Karpas-422 (cell line): ENCODE measurements around the gene C1GALT1. TPM values are rescaled to one million over a fixed set of nuclear protein-coding genes. Genes with fewer than 3 reads are reported as not detected.
A peak's percentile ranks its signal among the peaks of the same experiment; 100 is the strongest.

Experiments
- DNase-seq: peaks from one replicate; pipeline ENCODE4 v3.0.0-alpha.2; 2015
- H2AFZ ChIP-seq: fragments of 200-600 bp; sonication (generic); 2 replicates; pipeline ENCODE4 v1.6.1; 2014; ENCODE audit warnings: antibody characterized with exemption, low read length, mixed read lengths
- H3K27ac ChIP-seq: fragments of 200-600 bp; sonication (generic); 2 replicates; pipeline ENCODE4 v1.5.1; 2014; ENCODE audit warnings: mild to moderate bottlenecking, low read length, moderate library complexity
- H3K27me3 ChIP-seq: fragments of 200-600 bp; sonication (generic); 2 replicates; pipeline ENCODE4 v1.6.1; 2014; ENCODE audit warnings: low read length, mixed read lengths
- H3K36me3 ChIP-seq: fragments of 200-600 bp; sonication (generic); 2 replicates; pipeline ENCODE4 v1.6.1; 2014; ENCODE audit warnings: low read length, mixed read lengths; ENCODE audit not compliant: insufficient read depth
- H3K4me1 ChIP-seq: fragments of 200-600 bp; sonication (generic); 2 replicates; pipeline ENCODE4 v1.6.1; 2014; ENCODE audit warnings: mild to moderate bottlenecking, low read length, mixed read lengths
- H3K4me2 ChIP-seq: fragments of 200-600 bp; sonication (generic); 2 replicates; pipeline ENCODE4 v1.6.1; 2014; ENCODE audit warnings: low read length, low read depth, mild to moderate bottlenecking; ENCODE audit not compliant: poor library complexity, severe bottlenecking
- H3K4me3 ChIP-seq: fragments of 200-600 bp; sonication (generic); 2 replicates; pipeline ENCODE4 v1.5.1; 2014; ENCODE audit warnings: mild to moderate bottlenecking, antibody characterized with exemption, low read length, mixed read lengths
- H3K79me2 ChIP-seq: fragments of 200-600 bp; sonication (generic); 2 replicates; pipeline ENCODE4 v1.6.1; 2014; ENCODE audit warnings: mild to moderate bottlenecking, low read length, mixed read lengths
- H3K9ac ChIP-seq: fragments of 200-600 bp; sonication (generic); 2 replicates; pipeline ENCODE4 v1.6.0; 2014; ENCODE audit warnings: low read length
- H3K9me2 ChIP-seq: fragments of 200-600 bp; sonication (generic), shearing (Covaris generic); replicated peaks from 2 replicates; pipeline ENCODE4 v1.6.0; 2014; ENCODE audit warnings: mild to moderate bottlenecking, low read length, moderate library complexity; ENCODE audit not compliant: insufficient read depth
- H3K9me3 ChIP-seq: fragments of 300-700, 200-600 bp; sonication (generic); 2 replicates; pipeline ENCODE4 v1.6.1; 2014; ENCODE audit warnings: low read length, mixed read lengths
- H4K20me1 ChIP-seq: fragments of 200-600 bp; sonication (generic); 2 replicates; pipeline ENCODE4 v1.6.1; 2014; ENCODE audit warnings: mild to moderate bottlenecking, antibody characterized with exemption, low read length, low read depth; ENCODE audit not compliant: insufficient read depth
- total RNA-seq: library from RNA; depleted of rRNA; stranded (reverse); fragments of >200 nt; shearing (Covaris generic); gene quantifications from 2 replicates; pipeline ENCODE4 v1.2.3, GENCODE V29; 2014; ENCODE audit warnings: low replicate concordance

C1GALT1 gene
- total RNA-seq, 1 experiment from 2014 or later = 36.7 TPM

GRCh38 chr7:7176406-7177043, 5.8 kb upstream of the C1GALT1 start:
- Histone ChIP-seq H3K9me2 (no peaks in the 10 kb centered on the region), H3K4me1 (peaks cover 6% of the 10 kb centered on the region), H3K9ac (no peak overlapping the region), H3K79me2 (no peaks in the 10 kb centered on the region), H3K4me3 (no peak overlapping the region), H2AFZ (no peak overlapping the region), H3K36me3 (no peaks in the 10 kb centered on the region), H3K27me3 (no peaks in the 10 kb centered on the region), H3K9me3 (no peaks in the 10 kb centered on the region), H4K20me1 (no peaks in the 10 kb centered on the region), H3K27ac (no peak overlapping the region), H3K4me2 (no peak overlapping the region)
- DNase-seq = no peak

- no peak for DNase-seq
- Histone ChIP-seq H3K9ac (no peak overlapping the region), H3K36me3 (no peaks in the 10 kb centered on the region), H2AFZ (no peak overlapping the region), H3K79me2 (no peaks in the 10 kb centered on the region), H3K4me1 (peaks cover 7% of the 10 kb centered on the region), H3K27ac (no peak overlapping the region), H3K9me3 (no peaks in the 10 kb centered on the region), H3K4me3 (no peak overlapping the region), H3K27me3 (no peaks in the 10 kb centered on the region), H3K9me2 (no peaks in the 10 kb centered on the region), H4K20me1 (no peaks in the 10 kb centered on the region), H3K4me2 (no peak overlapping the region)
Observed at GRCh38 chr7:7177044-7177517, 5.3 kb upstream of the C1GALT1 start.

- Histone ChIP-seq H3K36me3 (no peaks in the 10 kb centered on the region), H3K4me2 (no peak overlapping the region), H3K9me3 (no peaks in the 10 kb centered on the region), H3K9me2 (no peaks in the 10 kb centered on the region), H4K20me1 (no peaks in the 10 kb centered on the region), H3K27ac (no peak overlapping the region), H2AFZ (no peak overlapping the region), H3K4me3 (no peak overlapping the region), H3K4me1 (peaks cover 7% of the 10 kb centered on the region), H3K9ac (no peak overlapping the region), H3K79me2 (peaks cover 6% of the 10 kb centered on the region), H3K27me3 (no peaks in the 10 kb centered on the region)
- no peak for DNase-seq
Observed at GRCh38 chr7:7178081-7178480, 4.3 kb upstream of the C1GALT1 start.

DNA sequence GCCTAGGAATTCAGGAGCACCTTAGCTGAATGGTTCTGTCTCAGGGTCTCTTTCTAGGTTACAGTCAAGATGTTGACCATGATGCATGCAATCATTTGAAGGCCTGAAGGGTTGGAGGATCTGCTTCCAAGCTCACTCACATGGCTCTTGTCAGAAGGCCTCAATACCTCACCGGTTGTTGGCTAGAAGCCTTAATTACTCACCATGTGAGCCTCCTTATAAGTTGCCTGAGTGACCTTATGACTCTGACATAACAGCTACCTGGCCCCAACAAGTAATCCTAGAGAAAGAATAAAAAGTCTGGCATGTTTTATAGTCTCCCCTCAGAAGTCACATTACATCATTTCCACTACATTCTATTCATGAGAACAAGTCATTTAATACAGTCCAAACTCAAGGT, 3.4 kb upstream of the C1GALT1 start:
- Histone ChIP-seq H4K20me1 (no peaks in the 10 kb centered on the region), H3K36me3 (no peaks in the 10 kb centered on the region), H2AFZ (no peak overlapping the region)

DNA sequence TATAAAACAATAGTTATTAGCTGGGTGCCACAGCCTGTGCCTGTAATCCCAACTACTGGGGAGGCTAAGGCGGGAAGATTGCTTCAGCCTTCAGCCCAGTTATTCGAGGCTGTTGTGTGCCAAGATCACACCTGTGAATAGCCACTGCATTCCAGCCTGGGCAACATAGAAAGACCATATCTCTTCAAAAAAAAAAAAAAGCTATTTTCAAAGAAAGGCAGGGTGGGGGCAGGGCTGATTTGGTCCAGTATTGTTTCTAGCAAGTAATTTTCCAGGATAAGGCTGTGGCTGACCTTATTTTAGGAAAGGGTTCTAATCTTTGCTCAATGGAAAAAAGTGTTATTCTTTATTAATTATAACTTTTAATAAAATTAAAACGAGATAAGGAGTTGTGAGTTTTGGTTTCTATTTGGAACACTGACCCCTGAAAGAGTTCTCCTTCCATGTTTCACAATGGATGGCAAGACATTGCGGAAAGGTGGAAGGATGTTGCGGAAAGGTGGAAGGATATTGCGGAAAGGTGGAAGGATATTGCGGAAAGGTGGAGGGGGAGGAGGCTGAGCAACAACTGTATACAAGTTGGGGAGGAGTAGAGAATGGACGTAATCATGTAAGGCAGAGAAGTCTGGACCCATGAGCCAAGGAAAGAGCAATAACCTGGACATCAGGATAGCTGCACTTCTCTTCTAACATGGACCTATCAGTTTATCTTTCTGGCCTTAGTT, 1.5 kb upstream of the C1GALT1 start:
- H3K9me2 ChIP-seq = no peaks in the 10 kb centered on the region
- H3K27me3 ChIP-seq = no peaks in the 10 kb centered on the region
- peak overlapping the region; percentile 9; the same call in 1 of the 2 replicates for H2AFZ ChIP-seq
- DNase-seq = no peak
- peak overlapping the region; percentile 96 for H3K4me2 ChIP-seq
- peaks cover 16% of the 10 kb centered on the region for H3K36me3 ChIP-seq
- H3K27ac ChIP-seq = peak overlapping the region; percentile 92
- peak overlapping the region; percentile 86 for H3K9ac ChIP-seq
- no peaks in the 10 kb centered on the region for H4K20me1 ChIP-seq
- H3K4me1 ChIP-seq = peaks cover 28% of the 10 kb centered on the region
- H3K79me2 ChIP-seq = peaks cover 34% of the 10 kb centered on the region
- H3K4me3 ChIP-seq = peak overlapping the region; percentile 88
- no peaks in the 10 kb centered on the region for H3K9me3 ChIP-seq

More for the DNA sequence above, 3.4 kb upstream of the C1GALT1 start:
- Histone ChIP-seq H3K9ac (no peak overlapping the region), H3K27ac (no peak overlapping the region), H3K27me3 (no peaks in the 10 kb centered on the region), H3K4me3 (no peak overlapping the region), H3K4me1 (peaks cover 9% of the 10 kb centered on the region), H3K4me2 (no peak overlapping the region), H3K79me2 (peaks cover 14% of the 10 kb centered on the region), H3K9me3 (no peaks in the 10 kb centered on the region), H3K9me2 (no peaks in the 10 kb centered on the region)
- DNase-seq = no peak

GRCh38 chr7:7181519-7182155, 707 bp upstream of the C1GALT1 start:
- H3K79me2 ChIP-seq = peaks cover 41% of the 10 kb centered on the region
- H3K4me1 ChIP-seq = peaks cover 31% of the 10 kb centered on the region
- H3K27me3 ChIP-seq = no peaks in the 10 kb centered on the region
- peak overlapping the region; percentile 88 for H3K4me3 ChIP-seq
- peak overlapping the region; percentile 96 for H3K4me2 ChIP-seq
- H3K9ac ChIP-seq = peak overlapping the region; percentile 86
- DNase-seq = peak; percentile 90
- peaks cover 23% of the 10 kb centered on the region for H3K36me3 ChIP-seq
- no peaks in the 10 kb centered on the region for H4K20me1 ChIP-seq
- H3K9me2 ChIP-seq = no peaks in the 10 kb centered on the region
- no peaks in the 10 kb centered on the region for H3K9me3 ChIP-seq
- H3K27ac ChIP-seq = peak overlapping the region; percentile 92
- H2AFZ ChIP-seq = peak overlapping the region; percentile 9

DNA sequence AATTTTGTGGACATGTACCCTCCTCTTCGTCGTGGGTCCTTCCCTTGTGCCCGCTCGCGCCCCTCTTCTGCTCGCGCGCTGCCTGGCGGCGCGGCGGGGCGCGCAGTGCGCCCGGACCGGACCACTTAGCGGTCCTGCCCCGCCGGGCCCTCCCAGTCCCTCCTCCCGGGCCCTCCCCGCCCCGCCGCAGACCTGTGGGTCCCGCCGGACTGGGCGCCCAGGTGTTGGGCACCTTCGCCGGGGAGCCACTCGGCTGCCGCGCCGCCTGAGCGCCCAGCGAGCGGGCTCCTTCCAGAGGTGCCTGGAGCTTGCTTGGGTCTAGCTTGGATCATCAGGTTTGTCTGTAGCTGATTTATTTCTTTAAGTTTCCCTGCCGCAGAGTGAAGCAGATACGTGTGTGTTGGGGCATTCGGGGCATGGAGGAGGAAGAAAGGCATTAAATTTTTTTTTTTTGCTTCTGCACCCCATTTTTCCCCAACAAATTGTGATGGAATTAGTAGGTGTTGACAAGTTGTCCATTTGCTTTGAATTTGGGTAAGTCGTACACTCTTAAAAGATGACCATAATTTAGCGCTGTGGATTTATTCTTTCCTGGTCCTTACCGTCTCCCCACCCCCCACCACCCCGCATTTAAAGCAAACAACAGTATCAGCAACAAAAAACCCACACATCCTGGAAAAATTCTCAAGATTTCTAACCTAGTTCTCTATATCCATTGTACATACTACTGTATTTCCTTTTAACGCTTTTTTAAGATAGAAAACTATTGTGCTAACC, 905 bp downstream of the C1GALT1 start:
- peak; percentile 77 for DNase-seq
- Histone ChIP-seq H3K9ac (peak overlapping the region; percentile 93), H2AFZ (peak overlapping the region; percentile 72)

More for the DNA sequence above, 905 bp downstream of the C1GALT1 start:
- Histone ChIP-seq H3K36me3 (peaks cover 33% of the 10 kb centered on the region), H3K4me1 (peaks cover 31% of the 10 kb centered on the region), H3K79me2 (peaks cover 57% of the 10 kb centered on the region), H3K4me3 (peak overlapping the region; percentile 88), H3K4me2 (peak overlapping the region; percentile 90), H3K27ac (peak overlapping the region; percentile 76), H4K20me1 (no peaks in the 10 kb centered on the region), H3K9me2 (no peaks in the 10 kb centered on the region), H3K9me3 (no peaks in the 10 kb centered on the region), H3K27me3 (no peaks in the 10 kb centered on the region)
